Thyroid gland (tissue), 4 donors: Measurements from ENCODE around the gene PDE11A.

Source experiments
- POLR2A ChIP-seq, 2 donors: fragments of 450-650 bp; IDR thresholded peaks; one replicate each; pipeline ENCODE4 v1.6.1; 2017; ENCODE audit warnings: antibody characterized with exemption in 2 of 2, mild to moderate bottlenecking in 2 of 2, moderate library complexity in 1 of 2
- TF ChIP-seq, protein P1 (sequence below), 6 experiments: fragments of 200-600 bp in 3 of 6; fragments of 450-650 bp in 3 of 6; sonication (generic) in 3 of 6; IDR thresholded peaks; one replicate each; pipeline ENCODE4 v1.5.1; 2016 to 2019; ENCODE audit warnings: antibody characterized with exemption in 6 of 6, mild to moderate bottlenecking in 2 of 6, inconsistent platforms in 1 of 6, moderate library complexity in 1 of 6

DNA sequence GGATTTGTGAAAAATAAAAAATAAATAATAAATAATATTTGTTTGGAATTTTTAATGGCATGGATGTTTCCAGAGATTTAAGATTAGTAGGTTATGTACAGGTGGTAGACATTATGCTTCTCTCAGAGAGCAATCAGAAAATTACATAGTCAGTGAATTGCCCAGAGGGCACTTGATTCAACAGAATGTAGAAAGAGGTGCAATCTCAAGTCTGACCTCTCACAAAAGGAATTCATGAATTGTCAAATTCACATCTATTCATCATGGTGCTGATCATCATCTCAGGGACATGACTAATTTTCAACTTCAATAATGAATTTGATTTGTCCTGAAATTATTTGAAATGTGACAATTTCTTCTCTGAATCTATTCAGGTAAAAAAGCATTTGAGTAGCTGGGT, 172.5 kb downstream of the PDE11A start:
- TF ChIP-seq, protein P1, sequence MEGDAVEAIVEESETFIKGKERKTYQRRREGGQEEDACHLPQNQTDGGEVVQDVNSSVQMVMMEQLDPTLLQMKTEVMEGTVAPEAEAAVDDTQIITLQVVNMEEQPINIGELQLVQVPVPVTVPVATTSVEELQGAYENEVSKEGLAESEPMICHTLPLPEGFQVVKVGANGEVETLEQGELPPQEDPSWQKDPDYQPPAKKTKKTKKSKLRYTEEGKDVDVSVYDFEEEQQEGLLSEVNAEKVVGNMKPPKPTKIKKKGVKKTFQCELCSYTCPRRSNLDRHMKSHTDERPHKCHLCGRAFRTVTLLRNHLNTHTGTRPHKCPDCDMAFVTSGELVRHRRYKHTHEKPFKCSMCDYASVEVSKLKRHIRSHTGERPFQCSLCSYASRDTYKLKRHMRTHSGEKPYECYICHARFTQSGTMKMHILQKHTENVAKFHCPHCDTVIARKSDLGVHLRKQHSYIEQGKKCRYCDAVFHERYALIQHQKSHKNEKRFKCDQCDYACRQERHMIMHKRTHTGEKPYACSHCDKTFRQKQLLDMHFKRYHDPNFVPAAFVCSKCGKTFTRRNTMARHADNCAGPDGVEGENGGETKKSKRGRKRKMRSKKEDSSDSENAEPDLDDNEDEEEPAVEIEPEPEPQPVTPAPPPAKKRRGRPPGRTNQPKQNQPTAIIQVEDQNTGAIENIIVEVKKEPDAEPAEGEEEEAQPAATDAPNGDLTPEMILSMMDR (IDR thresholded peaks at IDR 0.05), result no peak
- TF ChIP-seq POLR2A (IDR thresholded peaks at IDR 0.05), result no peak
